Suprapubic skin (tissue), 4 donors: ENCODE data around the gene DARS1.

Source experiments
- EP300 ChIP-seq: sonication (generic); formaldehyde crosslinking; IDR thresholded peaks from one replicate; pipeline ENCODE4 v1.6.1; 2017; ENCODE audit warnings: antibody characterized with exemption
- POLR2A ChIP-seq, 2 donors: fragments of 450-650 bp; IDR thresholded peaks; one replicate each; pipeline ENCODE4 v1.6.1; 2017; ENCODE audit warnings: antibody characterized with exemption in 2 of 2, mild to moderate bottlenecking in 2 of 2, moderate library complexity in 2 of 2
- POLR2AphosphoS5 ChIP-seq, 3 donors: sonication (generic); formaldehyde crosslinking; IDR thresholded peaks; one replicate each; pipeline ENCODE4 v1.6.1; 2017; ENCODE audit warnings: antibody characterized with exemption in 3 of 3
- TF ChIP-seq, protein P1 (sequence below), 2 donors: fragments of 200-600 bp in 1 of 2; fragments of 450-650 bp in 1 of 2; sonication (generic) in 1 of 2; IDR thresholded peaks; one replicate each; pipeline ENCODE4 v1.5.1; 2016 to 2019; ENCODE audit warnings: antibody characterized with exemption in 2 of 2, mild to moderate bottlenecking in 1 of 2, moderate library complexity in 1 of 2

DNA sequence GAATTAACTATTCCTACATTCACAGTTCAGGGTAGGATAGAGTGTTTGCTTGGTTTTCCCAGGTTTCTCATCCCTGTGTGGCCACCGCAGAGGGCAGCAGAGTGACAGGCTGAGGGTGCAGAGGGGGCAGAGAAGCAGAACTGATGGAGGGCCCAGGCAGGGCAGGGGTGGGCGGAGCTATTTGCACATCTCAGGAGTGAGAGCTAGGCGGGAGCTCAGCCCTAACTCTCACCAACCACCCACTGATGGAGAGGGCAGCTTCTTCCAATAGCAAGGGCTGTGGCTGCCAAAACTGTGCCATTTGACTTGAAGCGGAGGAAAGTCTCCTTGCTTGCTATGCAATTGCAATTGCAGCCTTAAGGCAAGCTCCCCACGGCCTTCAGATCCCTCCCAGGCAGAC lies 12.0 kb upstream of the DARS1 start:
- TF ChIP-seq, protein P1, sequence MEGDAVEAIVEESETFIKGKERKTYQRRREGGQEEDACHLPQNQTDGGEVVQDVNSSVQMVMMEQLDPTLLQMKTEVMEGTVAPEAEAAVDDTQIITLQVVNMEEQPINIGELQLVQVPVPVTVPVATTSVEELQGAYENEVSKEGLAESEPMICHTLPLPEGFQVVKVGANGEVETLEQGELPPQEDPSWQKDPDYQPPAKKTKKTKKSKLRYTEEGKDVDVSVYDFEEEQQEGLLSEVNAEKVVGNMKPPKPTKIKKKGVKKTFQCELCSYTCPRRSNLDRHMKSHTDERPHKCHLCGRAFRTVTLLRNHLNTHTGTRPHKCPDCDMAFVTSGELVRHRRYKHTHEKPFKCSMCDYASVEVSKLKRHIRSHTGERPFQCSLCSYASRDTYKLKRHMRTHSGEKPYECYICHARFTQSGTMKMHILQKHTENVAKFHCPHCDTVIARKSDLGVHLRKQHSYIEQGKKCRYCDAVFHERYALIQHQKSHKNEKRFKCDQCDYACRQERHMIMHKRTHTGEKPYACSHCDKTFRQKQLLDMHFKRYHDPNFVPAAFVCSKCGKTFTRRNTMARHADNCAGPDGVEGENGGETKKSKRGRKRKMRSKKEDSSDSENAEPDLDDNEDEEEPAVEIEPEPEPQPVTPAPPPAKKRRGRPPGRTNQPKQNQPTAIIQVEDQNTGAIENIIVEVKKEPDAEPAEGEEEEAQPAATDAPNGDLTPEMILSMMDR (IDR thresholded peaks at IDR 0.05): no peak
- no peak for TF ChIP-seq POLR2AphosphoS5 (IDR thresholded peaks at IDR 0.05)
- TF ChIP-seq POLR2A (IDR thresholded peaks at IDR 0.05): no peak
- TF ChIP-seq EP300: no peak
